MCF 10A (cell line): Measurements from ENCODE around the gene FOXP1. TPM values are rescaled to one million over a fixed set of nuclear protein-coding genes. Genes with fewer than 3 reads are reported as not detected.

ENCODE experiments used
- BruUV-seq: library from RNA; stranded (reverse); fragments of 400-500 nt; replicated peaks from 2 replicates; lab custom pipeline; 2021; lab: Mats Ljungman, UMichigan
- CTCF ChIA-PET: fragments of 300-600 bp; sonication (Branson Sonifier 250); formaldehyde crosslinking; extraction: SDS; loops from one replicate; lab custom pipeline; 2021; ENCODE audit warnings: antibody characterized with exemption, inconsistent platforms; lab: Yijun Ruan, JAX
- POLR2A ChIA-PET: fragments of 300-600, 350-650 bp; sonication (Branson Sonifier 250); formaldehyde crosslinking; extraction: SDS; loops from one replicate; lab custom pipeline; 2020; ENCODE audit warnings: antibody characterized with exemption, inconsistent platforms; lab: Yijun Ruan, JAX
- DNase-seq: peaks from one replicate; pipeline ENCODE4 v3.0.0-alpha.2; 2018; ENCODE audit not compliant: unreplicated experiment
- H3K27ac Mint-ChIP-seq: one replicate; pipeline ENCODE4 v1.8.0; 2022; ENCODE audit warnings: mild to moderate bottlenecking, low read depth, mixed read lengths; ENCODE audit not compliant: unreplicated experiment
- H3K27me3 Mint-ChIP-seq: one replicate; pipeline ENCODE4 v1.8.0; 2022; ENCODE audit warnings: mixed read lengths; ENCODE audit not compliant: insufficient read depth, unreplicated experiment
- H3K36me3 Mint-ChIP-seq: one replicate; pipeline ENCODE4 v1.8.0; 2022; ENCODE audit warnings: mild to moderate bottlenecking, moderate library complexity, mixed read lengths; ENCODE audit not compliant: insufficient read depth, unreplicated experiment
- H3K4me1 Mint-ChIP-seq: one replicate; pipeline ENCODE4 v1.8.0; 2022; ENCODE audit warnings: mixed read lengths; ENCODE audit not compliant: insufficient read depth, unreplicated experiment
- H3K4me3 Mint-ChIP-seq: one replicate; pipeline ENCODE4 v1.8.0; 2022; ENCODE audit warnings: mild to moderate bottlenecking, moderate library complexity, mixed read lengths; ENCODE audit not compliant: unreplicated experiment
- H3K9me3 Mint-ChIP-seq: one replicate; pipeline ENCODE4 v1.8.0; 2022; ENCODE audit warnings: mixed read lengths; ENCODE audit not compliant: unreplicated experiment
- intact Hi-C: fragments of 100-400 bp; cut with micrococcal nuclease; formaldehyde crosslinking; loops from 2 replicates; pipeline ENCODE4 v1.14.1; 2022
- total RNA-seq: library from RNA; stranded (reverse); gene quantifications from 2 replicates; pipeline ENCODE4 v1.2.3, GENCODE V29; 2022
- TF ChIP-seq, protein P1 (sequence below): fragments of 200-600 bp; IDR thresholded peaks from one replicate; pipeline ENCODE4 v1.8.0; 2022; ENCODE audit warnings: antibody characterized with exemption, mild to moderate bottlenecking; ENCODE audit not compliant: unreplicated experiment

FOXP1 gene
- total RNA-seq, 1 experiment from 2014 or later, result 49.0 TPM

DNA sequence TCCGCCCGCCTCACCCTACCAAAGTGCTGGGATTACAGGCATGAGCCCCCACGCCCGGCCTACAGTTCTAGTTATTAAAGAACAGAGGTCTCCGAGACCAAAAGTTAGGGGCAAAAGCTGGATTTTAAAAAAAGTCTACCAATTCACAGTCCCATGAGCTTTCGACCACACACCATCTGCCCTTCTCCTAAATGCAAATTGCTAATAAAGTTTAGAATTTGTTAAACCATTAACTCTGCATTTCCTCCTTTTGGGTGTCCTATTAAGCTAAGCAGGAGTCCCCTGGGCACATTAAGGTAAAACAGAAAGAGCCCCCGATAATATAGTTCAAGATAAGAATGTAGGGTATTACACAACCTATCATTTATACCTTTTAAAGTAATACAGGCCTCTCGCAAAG is 322.7 kb downstream of the FOXP1 start:
- Mint-ChIP-seq H3K9me3 (no peaks in the 10 kb centered on the region), H3K27me3 (no peaks in the 10 kb centered on the region), H3K36me3 (peaks cover 8% of the 10 kb centered on the region), H3K4me3 (no peak overlapping the region), H3K27ac (no peak overlapping the region), H3K4me1 (peaks cover 13% of the 10 kb centered on the region)
- ChIA-PET CTCF (interaction anchor here (0.6 to 0.7 kb wide), 2 partner anchors 15 to 20 kb away, joined by 3 read pairs; no protein-coding TSS in a partner anchor), POLR2A (no interaction called here)
- DNase-seq, result no peak
- BruUV-seq, result no TSS peak
- intact Hi-C loops, result no loop called here
- TF ChIP-seq, protein P1, sequence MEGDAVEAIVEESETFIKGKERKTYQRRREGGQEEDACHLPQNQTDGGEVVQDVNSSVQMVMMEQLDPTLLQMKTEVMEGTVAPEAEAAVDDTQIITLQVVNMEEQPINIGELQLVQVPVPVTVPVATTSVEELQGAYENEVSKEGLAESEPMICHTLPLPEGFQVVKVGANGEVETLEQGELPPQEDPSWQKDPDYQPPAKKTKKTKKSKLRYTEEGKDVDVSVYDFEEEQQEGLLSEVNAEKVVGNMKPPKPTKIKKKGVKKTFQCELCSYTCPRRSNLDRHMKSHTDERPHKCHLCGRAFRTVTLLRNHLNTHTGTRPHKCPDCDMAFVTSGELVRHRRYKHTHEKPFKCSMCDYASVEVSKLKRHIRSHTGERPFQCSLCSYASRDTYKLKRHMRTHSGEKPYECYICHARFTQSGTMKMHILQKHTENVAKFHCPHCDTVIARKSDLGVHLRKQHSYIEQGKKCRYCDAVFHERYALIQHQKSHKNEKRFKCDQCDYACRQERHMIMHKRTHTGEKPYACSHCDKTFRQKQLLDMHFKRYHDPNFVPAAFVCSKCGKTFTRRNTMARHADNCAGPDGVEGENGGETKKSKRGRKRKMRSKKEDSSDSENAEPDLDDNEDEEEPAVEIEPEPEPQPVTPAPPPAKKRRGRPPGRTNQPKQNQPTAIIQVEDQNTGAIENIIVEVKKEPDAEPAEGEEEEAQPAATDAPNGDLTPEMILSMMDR, result no peak

DNA sequence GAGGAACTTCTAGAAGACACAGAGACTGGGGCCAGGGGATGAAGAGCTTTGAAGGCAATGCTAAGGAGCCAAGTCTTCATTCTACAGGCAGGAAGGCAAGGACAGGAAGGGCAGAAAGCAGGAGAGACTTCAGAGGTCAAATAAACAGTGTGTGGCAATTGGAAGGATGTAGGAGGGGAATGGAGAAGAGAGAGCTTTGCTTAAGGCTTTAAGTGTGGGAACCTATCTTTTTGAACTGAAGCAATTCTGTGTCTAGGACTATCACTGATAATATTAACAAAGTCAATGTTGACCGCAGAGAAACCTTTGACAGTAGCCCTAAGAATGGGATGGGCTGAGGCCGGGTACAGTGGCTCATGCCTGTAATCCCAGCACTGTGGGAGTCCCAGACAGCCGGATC is 325.0 kb downstream of the FOXP1 start:
- H3K4me3 Mint-ChIP-seq, result no peak overlapping the region
- H3K9me3 Mint-ChIP-seq, result no peaks in the 10 kb centered on the region
- POLR2A ChIA-PET, result interaction anchor here (0.6 kb wide), 1 partner anchor 606 kb away, joined by 3 read pairs; no protein-coding TSS in a partner anchor
- no peaks in the 10 kb centered on the region for H3K27me3 Mint-ChIP-seq
- BruUV-seq, result no TSS peak
- CTCF ChIA-PET, result interaction anchor here (0.8 to 1.3 kb wide), 3 partner anchors 16 to 198 kb away, joined by 3 read pairs; no protein-coding TSS in a partner anchor
- intact Hi-C loops, result loop anchor here (5.0 kb wide), 1 partner anchor 324 kb away; the partner anchor contains the start of gene FOXP1
- DNase-seq, result peak; percentile 27
- TF ChIP-seq, protein P1, result no peak
- H3K27ac Mint-ChIP-seq, result peak overlapping the region; percentile 33
- H3K4me1 Mint-ChIP-seq, result peaks cover 19% of the 10 kb centered on the region
- H3K36me3 Mint-ChIP-seq, result peaks cover 4% of the 10 kb centered on the region

DNA sequence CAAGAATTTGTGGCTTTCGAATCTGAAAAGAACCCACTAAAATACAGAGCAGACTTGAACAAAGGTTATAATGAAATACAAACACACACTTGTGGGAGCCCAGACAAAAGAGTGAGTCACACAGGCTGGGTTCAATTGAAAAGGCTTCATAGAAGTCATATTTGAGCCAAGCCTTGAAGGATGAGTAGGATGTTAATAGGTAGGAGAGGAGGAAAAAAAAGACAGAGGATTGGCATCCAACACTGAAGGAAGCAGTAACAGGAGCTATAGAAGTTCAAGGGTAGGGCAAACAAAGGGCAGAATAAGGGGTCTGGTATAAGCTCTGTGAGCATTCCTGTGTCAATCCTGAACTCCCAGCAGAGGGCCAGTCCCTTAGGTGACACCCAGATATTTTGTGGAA is 325.4 kb downstream of the FOXP1 start:
- POLR2A ChIA-PET, result interaction anchor here (0.7 to 1.2 kb wide), 2 partner anchors 18 to 32 kb away, joined by 3 read pairs; no protein-coding TSS in a partner anchor
- H3K27ac Mint-ChIP-seq, result peak overlapping the region; percentile 33
- H3K4me1 Mint-ChIP-seq, result peaks cover 19% of the 10 kb centered on the region
- intact Hi-C loops, result loop anchor here (5.0 kb wide), 1 partner anchor 324 kb away; the partner anchor contains the start of gene FOXP1
- DNase-seq, result peak; percentile 85
- H3K27me3 Mint-ChIP-seq, result no peaks in the 10 kb centered on the region
- H3K36me3 Mint-ChIP-seq, result peaks cover 4% of the 10 kb centered on the region
- H3K4me3 Mint-ChIP-seq, result no peak overlapping the region
- CTCF ChIA-PET, result interaction anchor here (0.8 to 1.3 kb wide), 4 partner anchors 17 to 198 kb away, joined by 3 to 4 read pairs (median 3); no protein-coding TSS in a partner anchor
- TF ChIP-seq, protein P1, result no peak
- no peaks in the 10 kb centered on the region for H3K9me3 Mint-ChIP-seq
- BruUV-seq, result no TSS peak

DNA sequence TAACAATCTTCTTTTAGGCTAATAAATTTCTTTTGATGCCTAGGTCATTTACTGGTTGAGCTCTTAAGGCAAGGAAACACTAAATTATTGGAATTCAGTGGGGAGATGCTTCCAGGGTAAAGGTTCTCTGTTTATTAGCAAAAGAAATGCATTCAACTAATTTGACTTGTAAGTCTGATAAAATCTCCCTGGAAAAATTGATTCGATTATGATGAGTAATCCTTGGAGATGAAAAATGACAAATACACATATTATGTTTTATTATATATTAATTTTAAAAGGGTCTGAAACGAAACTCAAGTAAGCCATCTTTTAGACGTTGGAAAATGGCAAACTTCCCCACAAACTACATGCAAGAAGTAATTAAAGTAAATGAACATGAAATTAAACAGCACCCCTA is 328.0 kb downstream of the FOXP1 start:
- ChIA-PET CTCF (interaction anchor here (1.5 kb wide), 1 partner anchor 9 kb away, joined by 3 read pairs; no protein-coding TSS in a partner anchor), POLR2A (no interaction called here)
- H3K4me3 Mint-ChIP-seq, result no peak overlapping the region
- H3K4me1 Mint-ChIP-seq, result peaks cover 27% of the 10 kb centered on the region
- H3K27me3 Mint-ChIP-seq, result no peaks in the 10 kb centered on the region
- peaks cover 4% of the 10 kb centered on the region for H3K36me3 Mint-ChIP-seq
- no TSS peak for BruUV-seq
- H3K27ac Mint-ChIP-seq, result no peak overlapping the region
- TF ChIP-seq, protein P1, result no peak
- DNase-seq, result no peak
- intact Hi-C loops, result loop anchor here (5.0 kb wide), 1 partner anchor 327 kb away; the partner anchor contains the start of gene FOXP1
- no peaks in the 10 kb centered on the region for H3K9me3 Mint-ChIP-seq
